PFSK-1 (cell line): ENCODE measurements around the gene TET2.

Experiments
- FOXP2 ChIP-seq: optimal IDR thresholded peaks from 2 replicates; pipeline ENCODE3; 2011; ENCODE audit warnings: borderline replicate concordance, control low read depth, inconsistent platforms; ENCODE audit not compliant: insufficient read depth; ENCODE audit errors: extremely low read length, extremely low read depth
- POLR2AphosphoS5 ChIP-seq: IDR thresholded peaks from 2 replicates; pipeline ENCODE4 v1.6.1; 2012; ENCODE audit warnings: low read depth, mild to moderate bottlenecking, control low read depth, low read length, moderate library complexity
- SIN3A ChIP-seq: IDR thresholded peaks from 2 replicates; pipeline ENCODE4 v1.6.1; 2012; ENCODE audit warnings: mild to moderate bottlenecking, low read length, moderate library complexity, borderline replicate concordance; ENCODE audit not compliant: insufficient read depth
- TAF1 ChIP-seq: IDR thresholded peaks from 2 replicates; pipeline ENCODE4 v1.6.1; 2012; ENCODE audit warnings: low read length, control low read depth, borderline replicate concordance; ENCODE audit not compliant: insufficient read depth
- TF ChIP-seq, protein P1 (sequence below), 2 experiments: IDR thresholded peaks; 2 replicates each; pipeline versions ENCODE4 v1.6.1 to v1.8.0; 2011 to 2012; ENCODE audit warnings: low read depth in 2 of 2, low read length in 2 of 2, control low read depth in 1 of 2, inconsistent platforms in 1 of 2, mild to moderate bottlenecking in 1 of 2, moderate library complexity in 1 of 2; ENCODE audit not compliant: insufficient read depth in 1 of 2

DNA sequence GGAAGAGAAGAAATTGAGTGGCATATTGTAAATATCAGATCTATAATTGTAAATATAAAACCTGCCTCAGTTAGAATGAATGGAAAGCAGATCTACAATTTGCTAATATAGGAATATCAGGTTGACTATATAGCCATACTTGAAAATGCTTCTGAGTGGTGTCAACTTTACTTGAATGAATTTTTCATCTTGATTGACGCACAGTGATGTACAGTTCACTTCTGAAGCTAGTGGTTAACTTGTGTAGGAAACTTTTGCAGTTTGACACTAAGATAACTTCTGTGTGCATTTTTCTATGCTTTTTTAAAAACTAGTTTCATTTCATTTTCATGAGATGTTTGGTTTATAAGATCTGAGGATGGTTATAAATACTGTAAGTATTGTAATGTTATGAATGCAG lies 132.6 kb downstream of the TET2 start:
- TF ChIP-seq POLR2AphosphoS5: no peak
- TF ChIP-seq SIN3A: no peak
- TF ChIP-seq, protein P1, sequence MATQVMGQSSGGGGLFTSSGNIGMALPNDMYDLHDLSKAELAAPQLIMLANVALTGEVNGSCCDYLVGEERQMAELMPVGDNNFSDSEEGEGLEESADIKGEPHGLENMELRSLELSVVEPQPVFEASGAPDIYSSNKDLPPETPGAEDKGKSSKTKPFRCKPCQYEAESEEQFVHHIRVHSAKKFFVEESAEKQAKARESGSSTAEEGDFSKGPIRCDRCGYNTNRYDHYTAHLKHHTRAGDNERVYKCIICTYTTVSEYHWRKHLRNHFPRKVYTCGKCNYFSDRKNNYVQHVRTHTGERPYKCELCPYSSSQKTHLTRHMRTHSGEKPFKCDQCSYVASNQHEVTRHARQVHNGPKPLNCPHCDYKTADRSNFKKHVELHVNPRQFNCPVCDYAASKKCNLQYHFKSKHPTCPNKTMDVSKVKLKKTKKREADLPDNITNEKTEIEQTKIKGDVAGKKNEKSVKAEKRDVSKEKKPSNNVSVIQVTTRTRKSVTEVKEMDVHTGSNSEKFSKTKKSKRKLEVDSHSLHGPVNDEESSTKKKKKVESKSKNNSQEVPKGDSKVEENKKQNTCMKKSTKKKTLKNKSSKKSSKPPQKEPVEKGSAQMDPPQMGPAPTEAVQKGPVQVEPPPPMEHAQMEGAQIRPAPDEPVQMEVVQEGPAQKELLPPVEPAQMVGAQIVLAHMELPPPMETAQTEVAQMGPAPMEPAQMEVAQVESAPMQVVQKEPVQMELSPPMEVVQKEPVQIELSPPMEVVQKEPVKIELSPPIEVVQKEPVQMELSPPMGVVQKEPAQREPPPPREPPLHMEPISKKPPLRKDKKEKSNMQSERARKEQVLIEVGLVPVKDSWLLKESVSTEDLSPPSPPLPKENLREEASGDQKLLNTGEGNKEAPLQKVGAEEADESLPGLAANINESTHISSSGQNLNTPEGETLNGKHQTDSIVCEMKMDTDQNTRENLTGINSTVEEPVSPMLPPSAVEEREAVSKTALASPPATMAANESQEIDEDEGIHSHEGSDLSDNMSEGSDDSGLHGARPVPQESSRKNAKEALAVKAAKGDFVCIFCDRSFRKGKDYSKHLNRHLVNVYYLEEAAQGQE (IDR thresholded peaks at IDR 0.05; ENCODE audit: insufficient read depth in 1 of 2, low read depth in 2 of 2, low read length in 2 of 2): no peak
- no peak for TF ChIP-seq TAF1
- no peak for TF ChIP-seq FOXP2
